SK-N-SH (cell line): ENCODE data around the gene RSU1. TPM values are rescaled to one million over a fixed set of nuclear protein-coding genes. Genes with fewer than 3 reads are reported as not detected.
A peak's percentile ranks its signal among the peaks of the same experiment; 100 is the strongest.
"Not testable (repeated sequence)": the region's sequence is repeated elsewhere in the genome, so short reads cannot be mapped to it uniquely, and the experiment has no call there.

Experiments
- CTCF ChIA-PET: fragments of 300-600, 350-600 bp; formaldehyde crosslinking; extraction: SDS; loops from one replicate; lab custom pipeline; 2021; lab: Yijun Ruan, JAX
- POLR2A ChIA-PET: fragments of 350-600 bp; sonication (Branson Sonifier 250); formaldehyde crosslinking; extraction: SDS; loops from one replicate; lab custom pipeline; 2020; ENCODE audit warnings: antibody characterized with exemption, inconsistent platforms; lab: Yijun Ruan, JAX
- DNase-seq: peaks from one replicate; pipeline ENCODE4 v3.0.0; 2012
- H2AFZ ChIP-seq: fragments of 200-600 bp; sonication (generic); 2 replicates; pipeline ENCODE4 v1.8.1; 2016; ENCODE audit warnings: antibody characterized with exemption, mild to moderate bottlenecking, low read depth
- H3F3A ChIP-seq: fragments of 200-600 bp; sonication (generic); replicated peaks from 2 replicates; pipeline ENCODE3; 2016; ENCODE audit warnings: antibody characterized with exemption, mild to moderate bottlenecking; ENCODE audit not compliant: insufficient read depth
- H3K27ac ChIP-seq, 2 experiments: fragments of 200-500 bp in 1 of 2; fragments of 200-600 bp in 1 of 2; sonication (Bioruptor generic) in 1 of 2; sonication (generic), shearing (Covaris generic) in 1 of 2; 2 replicates each; pipeline versions ENCODE4 v1.5.1 to v1.6.1; 2014 to 2016; ENCODE audit warnings: low read depth in 2 of 2, inconsistent platforms in 1 of 2, low read length in 1 of 2, mild to moderate bottlenecking in 1 of 2, mixed read lengths in 1 of 2
- H3K27me3 ChIP-seq: fragments of 200-600 bp; sonication (generic), shearing (Covaris generic); 2 replicates; pipeline ENCODE4 v1.6.1; 2016; ENCODE audit warnings: mixed run types; ENCODE audit not compliant: insufficient read depth
- H3K36me3 ChIP-seq, 2 experiments: fragments of 200-500 bp in 1 of 2; fragments of 200-600 bp in 1 of 2; sonication (Bioruptor generic) in 1 of 2; sonication (generic) in 1 of 2; replicated peaks in 1 of 2; 2 replicates each; pipeline versions ENCODE3 to v1.5.1; 2014 to 2016; ENCODE audit warnings: low read length in 1 of 2, mild to moderate bottlenecking in 1 of 2; ENCODE audit not compliant: insufficient read depth in 2 of 2, control insufficient read depth in 1 of 2
- H3K4me1 ChIP-seq, 2 experiments: fragments of 200-500 bp in 1 of 2; fragments of 200-600 bp in 1 of 2; sonication (Bioruptor generic) in 1 of 2; sonication (generic), shearing (Covaris generic) in 1 of 2; 2 replicates each; pipeline versions ENCODE4 v1.5.1 to v1.6.1; 2014 to 2016; ENCODE audit warnings: low read depth in 1 of 2, low read length in 1 of 2, mixed run types in 1 of 2; ENCODE audit not compliant: insufficient read depth in 2 of 2, control insufficient read depth in 1 of 2
- H3K4me2 ChIP-seq: fragments of 200-600 bp; sonication (generic), shearing (Covaris generic); 2 replicates; pipeline ENCODE4 v1.6.1; 2017; ENCODE audit warnings: mixed run types
- H3K4me3 ChIP-seq, 2 experiments: fragments of 200-500 bp in 1 of 2; fragments of 200-600 bp in 1 of 2; sonication (Bioruptor generic) in 1 of 2; sonication (generic), shearing (Covaris generic) in 1 of 2; 2 replicates each; pipeline versions ENCODE4 v1.5.1 to v1.8.1; 2014 to 2016; ENCODE audit warnings: low read depth in 2 of 2, inconsistent platforms in 1 of 2, low read length in 1 of 2, mild to moderate bottlenecking in 1 of 2, mixed read lengths in 1 of 2, moderate library complexity in 1 of 2
- H3K79me2 ChIP-seq: fragments of 200-600 bp; sonication (generic); 2 replicates; pipeline ENCODE4 v1.8.1; 2017; ENCODE audit warnings: mild to moderate bottlenecking; ENCODE audit not compliant: insufficient read depth
- H3K9ac ChIP-seq: fragments of 200-600 bp; sonication (generic); 2 replicates; pipeline ENCODE4 v1.6.1; 2017; ENCODE audit warnings: mixed run types
- H3K9me2 ChIP-seq: fragments of 200-600 bp; sonication (generic); 2 replicates; pipeline ENCODE4 v1.6.1; 2017; ENCODE audit warnings: mixed run types
- H3K9me3 ChIP-seq: fragments of 200-600 bp; sonication (generic); 2 replicates; pipeline ENCODE4 v1.6.1; 2017; ENCODE audit warnings: mixed run types, mild to moderate bottlenecking, moderate library complexity
- H4K20me1 ChIP-seq: fragments of 200-600 bp; sonication (generic); 2 replicates; pipeline ENCODE4 v1.6.1; 2017; ENCODE audit warnings: mild to moderate bottlenecking, mixed run types; ENCODE audit not compliant: insufficient read depth
- EP300 ChIP-seq, 2 experiments: IDR thresholded peaks; 2 replicates each; pipeline versions ENCODE4 v1.4.0 to v1.6.1; 2012; ENCODE audit warnings: borderline replicate concordance in 1 of 2, low read depth in 1 of 2, low read length in 1 of 2
- FOSL2 ChIP-seq: IDR thresholded peaks from 2 replicates; pipeline ENCODE4 v1.4.0; 2012; ENCODE audit warnings: low read depth, mild to moderate bottlenecking, moderate library complexity, borderline replicate concordance
- FOXJ3 ChIP-seq: sonication (generic); formaldehyde crosslinking; IDR thresholded peaks from 2 replicates; pipeline ENCODE4 v1.5.1; 2020; ENCODE audit warnings: mild to moderate bottlenecking, missing genetic modification reagents
- FOXM1 ChIP-seq: IDR thresholded peaks from 2 replicates; pipeline ENCODE4 v1.4.0; 2012; ENCODE audit warnings: low read depth, mild to moderate bottlenecking
- GABPA ChIP-seq: IDR thresholded peaks from 2 replicates; pipeline ENCODE4 v1.4.0; 2012; ENCODE audit warnings: low read depth, mild to moderate bottlenecking
- MAX ChIP-seq: IDR thresholded peaks from 2 replicates; pipeline ENCODE4 v1.4.0; 2012; ENCODE audit warnings: low read depth
- MEF2A ChIP-seq: IDR thresholded peaks from 2 replicates; pipeline ENCODE4 v1.4.0; 2012; ENCODE audit warnings: low read depth, borderline replicate concordance
- MXI1 ChIP-seq: IDR thresholded peaks from 2 replicates; pipeline ENCODE4 v1.6.1; 2012; ENCODE audit warnings: mild to moderate bottlenecking, low read depth, low read length, improper control_type of control experiment
- NFIC ChIP-seq: IDR thresholded peaks from 2 replicates; pipeline ENCODE4 v1.4.0; 2012; ENCODE audit warnings: borderline replicate concordance
- PBX3 ChIP-seq: IDR thresholded peaks from 2 replicates; pipeline ENCODE4; 2012
- RAD21 ChIP-seq: IDR thresholded peaks from 2 replicates; pipeline ENCODE4 v1.6.1; 2012; ENCODE audit warnings: mild to moderate bottlenecking, low read length
- RFX5 ChIP-seq: IDR thresholded peaks from 2 replicates; pipeline ENCODE4 v1.6.1; 2012; ENCODE audit warnings: mild to moderate bottlenecking, improper control_type of control experiment, low read length
- RXRA ChIP-seq: IDR thresholded peaks from 2 replicates; pipeline ENCODE4 v1.4.0; 2012; ENCODE audit warnings: low read depth, mild to moderate bottlenecking, borderline replicate concordance
- SMC3 ChIP-seq: IDR thresholded peaks from 2 replicates; pipeline ENCODE4 v1.6.1; 2012; ENCODE audit warnings: low read depth, low read length, improper control_type of control experiment
- TAF1 ChIP-seq: IDR thresholded peaks from 2 replicates; pipeline ENCODE4 v1.6.1; 2012; ENCODE audit warnings: low read depth, mild to moderate bottlenecking, low read length, moderate library complexity, borderline replicate concordance
- TEAD4 ChIP-seq: IDR thresholded peaks from 2 replicates; pipeline ENCODE4 v1.4.0; 2012; ENCODE audit warnings: mild to moderate bottlenecking, borderline replicate concordance; ENCODE audit not compliant: insufficient read depth
- USF1 ChIP-seq: IDR thresholded peaks from 2 replicates; pipeline ENCODE4 v1.4.0; 2012; ENCODE audit warnings: low read depth, borderline replicate concordance
- ZBTB33 ChIP-seq: IDR thresholded peaks from 2 replicates; pipeline ENCODE4 v1.4.0; 2012; ENCODE audit warnings: low read depth, borderline replicate concordance
- WGBS: methylation state at CpG from one replicate; pipeline ENCODE4 v1.1.6; 2017; ENCODE audit warnings: low lambda C conversion rate; 5-methylcytosine and 5-hydroxymethylcytosine counted together
- polyA plus RNA-seq, 3 experiments: library from polyadenylated mRNA; depleted of rRNA; stranded (reverse); fragments of >200 nt; gene quantifications; 2 replicates each; pipeline ENCODE4 v1.2.3, GENCODE V29; 2012

The RSU1 gene
- polyA plus RNA-seq, 1 of the 3 experiments (the other 2 are of a cell fraction) = 59.8 TPM

- TF ChIP-seq FOXM1 = no peak
- 0 out of 2 replicates have a peak, but pooled peaks have one; percentile 8 for TF ChIP-seq MAX
- TF ChIP-seq RAD21 = peak; percentile 84
- TF ChIP-seq GABPA = no peak
- TF ChIP-seq, all 33 proteins: peak for 4
These were observed 10.9 kb upstream of the RSU1 start (continued) for GRCh38 chr10:16828114-16828568.

GRCh38 chr10:16827474-16827873 lies 10.2 kb upstream of the RSU1 start:
- H3K27ac ChIP-seq = peak overlapping the region; percentile 17 to 95; a peak in 3 of 4 replicates
- TF ChIP-seq MEF2A = 0 out of 2 replicates have a peak, but pooled peaks have one; percentile 2
- TF ChIP-seq PBX3 = peak; percentile 29; the same call in 1 of the 2 replicates
- peak in 1 of 2 experiments; percentile 31; a peak in 1 of 4 replicates for TF ChIP-seq EP300 (IDR thresholded peaks at IDR 0.05; ENCODE audit: borderline replicate concordance in 1 of 2, low read depth in 1 of 2, low read length in 1 of 2)
- H3K9me3 ChIP-seq, H3K9me2 ChIP-seq, DNase-seq, H3K79me2 ChIP-seq, H3K27me3 ChIP-seq, H4K20me1 ChIP-seq, H3K36me3 ChIP-seq, POLR2A ChIA-PET: not testable (repeated sequence)
- WGBS = 24% methylated on average over 8 of the region's 8 CpGs
- peak overlapping the region; percentile 77; the same call in 1 of the 2 replicates for H2AFZ ChIP-seq
- H3K4me3 ChIP-seq = peak overlapping the region; percentile 23 to 24; a peak in 2 of 4 replicates
- CTCF ChIA-PET = interaction anchor here (0.6 to 2.3 kb wide), 32 partner anchors 10 to 930 kb away, joined by 3 to 15 read pairs (median 4); partner anchors contain the start of gene RSU1
- H3K4me1 ChIP-seq = peaks cover 0 to 23% of the 10 kb centered on the region in 2 experiments; a peak in 2 of 4 replicates
- peak overlapping the region; percentile 68 for H3K4me2 ChIP-seq
- H3F3A ChIP-seq = peaks cover 40% of the 10 kb centered on the region
- H3K9ac ChIP-seq = peak overlapping the region; percentile 59; the same call in 1 of the 2 replicates

GRCh38 chr10:16822726-16823360 lies 5.6 kb upstream of the RSU1 start:
- Histone ChIP-seq H3K9me2 (no peaks in the 10 kb centered on the region), H3K4me1 (peaks cover 0 to 5% of the 10 kb centered on the region in 2 experiments; a peak in 2 of 4 replicates), H3K36me3 (peaks cover 0 to 10% of the 10 kb centered on the region in 2 experiments), H4K20me1 (no peaks in the 10 kb centered on the region), H3K27ac (no peak overlapping the region), H3K79me2 (no peaks in the 10 kb centered on the region), H3K9ac (no peak overlapping the region), H3K4me2 (no peak overlapping the region), H3F3A (peaks cover 11% of the 10 kb centered on the region), H3K9me3 (no peaks in the 10 kb centered on the region), H3K4me3 (no peak overlapping the region), H3K27me3 (no peaks in the 10 kb centered on the region), H2AFZ (no peak overlapping the region)
- 57% methylated on average over 4 of the region's 4 CpGs for WGBS
- ChIA-PET CTCF (interaction anchor here (0.6 kb wide), 1 partner anchor 520 kb away, joined by 3 read pairs; no protein-coding TSS in a partner anchor), POLR2A (no interaction called here)
- no peak for DNase-seq
- no peak for TF ChIP-seq FOSL2
- no peak for TF ChIP-seq RXRA
- TF ChIP-seq RFX5 = no peak
- TF ChIP-seq FOXJ3 (CRISPR knock-in tag) = no peak
- TF ChIP-seq MXI1 = no peak
- TF ChIP-seq TEAD4 = no peak
- no peak for TF ChIP-seq ZBTB33
- no peak for TF ChIP-seq NFIC
- no peak for TF ChIP-seq USF1
- TF ChIP-seq PBX3 = no peak
- TF ChIP-seq FOXM1 = no peak
- TF ChIP-seq SMC3 = no peak
- TF ChIP-seq MAX = no peak
- TF ChIP-seq TAF1 = no peak
